ENCODE measurements around the gene NCSTN.

Gene NCSTN

DNA sequence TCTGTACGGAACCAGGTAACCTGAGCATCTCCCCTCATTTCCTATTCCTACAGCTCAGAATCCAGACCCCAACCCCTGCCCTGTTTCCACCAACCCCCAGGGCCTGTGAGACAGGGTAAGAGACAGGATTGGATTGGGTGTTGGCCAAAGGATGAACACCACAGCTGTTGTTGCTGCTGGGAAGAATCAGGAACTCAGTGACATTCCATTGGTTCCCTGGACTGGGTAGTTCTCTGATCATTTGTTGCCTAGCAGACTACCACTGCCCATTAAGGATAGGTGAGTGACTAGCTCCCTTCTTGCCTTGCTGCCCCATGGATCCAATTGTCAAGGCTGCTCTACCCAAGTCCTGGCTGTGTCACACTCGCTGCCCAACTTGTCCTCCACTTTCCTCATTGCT, 10.0 kb downstream of the NCSTN start:
- DNase-seq: no peak

DNA sequence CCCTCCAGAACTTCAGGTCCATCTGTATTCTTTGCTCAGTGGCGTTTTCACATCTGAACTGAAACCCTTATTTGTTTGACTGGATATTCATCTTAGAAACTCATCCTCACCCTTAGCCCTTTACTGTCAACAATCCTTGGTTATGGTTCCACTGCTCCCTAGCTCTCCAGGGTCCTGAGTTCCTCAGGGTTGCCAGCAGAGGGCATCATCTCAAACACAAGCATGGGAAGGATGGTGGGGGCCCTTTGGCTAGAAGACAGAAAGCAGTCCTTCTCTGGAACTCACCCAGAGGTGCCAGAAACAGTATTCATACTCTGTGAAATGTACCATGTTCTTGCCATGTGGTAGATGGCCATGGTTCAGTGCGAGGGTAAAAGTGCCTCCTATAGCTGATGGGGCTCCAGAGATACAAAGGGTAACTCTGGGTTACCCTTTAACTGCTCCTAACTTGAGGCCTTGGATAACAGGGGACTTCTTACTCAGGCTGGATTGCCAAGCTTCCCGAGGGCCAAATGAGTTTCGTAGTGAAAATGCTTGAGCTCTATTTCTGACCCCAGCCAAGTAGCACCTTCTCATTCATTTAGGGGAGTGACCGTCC, 11.3 kb downstream of the NCSTN start:
- peak; percentile 69 for DNase-seq

DNA sequence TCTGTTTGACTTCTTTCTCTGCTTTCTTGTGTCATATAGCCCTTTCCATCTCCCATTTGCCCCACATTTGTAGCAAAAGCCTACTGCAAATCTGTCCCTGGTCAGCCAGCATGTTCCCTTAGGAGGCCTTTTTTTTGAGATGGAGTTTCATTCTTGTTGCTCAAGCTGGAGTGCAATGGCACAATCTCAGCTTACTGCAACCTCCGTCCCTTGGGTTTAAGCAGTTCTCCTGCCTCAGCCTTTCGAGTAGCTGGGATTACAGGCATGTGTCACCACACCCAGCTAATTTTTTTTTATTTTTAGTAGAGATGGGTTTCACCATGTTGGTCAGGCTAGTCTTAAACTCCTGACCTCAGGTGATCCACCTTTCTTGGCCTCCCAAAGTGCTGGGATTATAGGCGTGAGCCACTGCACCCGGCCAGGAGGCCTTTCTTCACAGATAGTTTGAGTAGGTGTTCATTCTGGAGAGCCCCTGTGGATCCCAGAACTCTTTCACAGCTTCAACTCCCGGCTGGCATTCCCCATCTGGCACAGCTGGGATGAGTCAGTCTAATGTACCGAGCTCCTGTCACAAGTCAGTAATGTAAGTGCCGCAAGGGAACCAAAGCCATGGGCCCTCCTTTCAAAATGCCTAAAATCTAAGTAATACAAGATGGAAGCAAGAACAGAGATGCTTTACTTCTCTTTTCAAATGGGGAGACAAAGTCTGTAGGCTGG, 14.3 kb downstream of the NCSTN start:
- DNase-seq: no peak

DNA sequence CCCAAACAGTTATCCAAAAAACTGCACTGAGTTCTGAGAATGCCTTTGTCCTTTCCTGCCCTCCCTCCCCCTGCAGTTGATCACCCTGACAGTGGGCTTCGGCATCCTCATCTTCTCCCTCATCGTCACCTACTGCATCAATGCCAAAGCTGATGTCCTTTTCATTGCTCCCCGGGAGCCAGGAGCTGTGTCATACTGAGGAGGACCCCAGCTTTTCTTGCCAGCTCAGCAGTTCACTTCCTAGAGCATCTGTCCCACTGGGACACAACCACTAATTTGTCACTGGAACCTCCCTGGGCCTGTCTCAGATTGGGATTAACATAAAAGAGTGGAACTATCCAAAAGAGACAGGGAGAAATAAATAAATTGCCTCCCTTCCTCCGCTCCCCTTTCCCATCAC, 14.9 kb downstream of the NCSTN start:
- DNase-seq: no peak

DNA sequence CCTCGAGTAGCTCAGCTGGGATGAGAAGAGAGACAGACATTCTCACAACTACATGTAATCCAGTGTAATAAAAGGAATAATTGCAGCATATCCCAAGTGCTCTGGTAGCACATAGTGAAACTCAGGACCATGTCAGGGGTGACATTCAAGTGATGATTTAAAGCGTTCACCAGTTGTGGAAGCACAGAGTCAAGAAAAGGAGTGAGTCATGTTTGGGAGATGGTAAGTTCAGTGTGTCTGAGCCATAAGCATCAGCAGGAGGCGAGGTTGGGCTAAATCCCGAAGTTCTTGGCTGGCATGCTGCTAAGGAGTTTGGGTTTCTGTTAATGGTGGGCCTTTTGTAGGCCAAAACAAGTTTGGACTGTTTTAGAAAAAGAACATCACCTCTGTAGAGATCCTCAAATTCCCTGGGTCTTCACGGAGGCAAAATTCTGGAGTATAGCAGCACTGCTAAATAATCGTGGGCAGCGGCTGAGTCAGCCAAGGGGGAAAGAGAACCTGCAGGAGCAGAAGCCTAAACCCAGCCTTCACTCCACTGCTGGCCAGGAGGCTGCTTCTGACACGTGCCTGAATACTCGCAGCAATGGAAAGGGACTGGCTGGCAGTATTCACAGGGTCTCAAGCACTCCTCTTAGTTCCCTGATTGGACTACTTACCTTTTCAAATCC, 16.5 kb downstream of the NCSTN start:
- peak; percentile 21 for DNase-seq

DNA sequence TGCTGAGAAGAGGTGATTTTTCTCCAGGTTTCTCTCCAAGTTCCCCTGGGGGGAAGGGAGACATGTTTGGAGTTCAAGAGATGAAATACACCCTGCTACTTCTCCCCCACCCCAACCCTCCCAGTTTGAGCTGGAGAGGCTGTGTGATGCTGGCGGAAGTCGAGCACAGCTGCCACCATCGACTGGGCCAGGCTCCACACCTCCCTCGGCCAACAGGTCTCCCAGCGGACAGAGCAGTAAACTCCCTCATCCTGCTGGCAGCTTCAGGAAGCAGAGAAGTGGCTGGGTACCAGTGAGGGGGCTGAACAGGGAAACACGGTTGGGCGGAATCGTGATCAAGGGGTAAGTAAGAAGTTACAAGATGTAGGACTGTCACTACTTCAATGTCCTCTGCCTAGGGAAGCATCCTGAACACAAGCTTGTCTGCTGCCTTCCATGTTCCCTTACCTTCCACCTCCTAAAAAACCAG, 17.1 kb downstream of the NCSTN start:
- no peak for DNase-seq

DNA sequence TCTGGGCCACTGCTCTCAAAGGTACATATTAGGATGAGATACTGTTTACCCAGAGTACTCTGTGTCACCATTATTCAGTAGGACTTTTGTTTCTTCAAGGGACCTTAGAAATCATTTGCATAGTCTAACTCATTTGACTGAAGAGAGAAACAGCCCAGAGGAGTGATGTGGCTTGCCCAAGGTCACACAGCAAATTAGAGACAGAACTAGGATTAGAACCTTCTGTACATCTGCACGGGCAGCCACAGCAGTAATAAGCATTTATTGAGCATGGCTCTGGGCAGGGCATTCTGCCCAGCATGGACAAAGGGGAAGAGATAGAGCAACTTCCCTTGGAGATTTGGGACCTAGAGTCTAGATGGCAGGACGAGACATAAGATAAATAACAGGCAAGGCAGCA, 18.0 kb downstream of the NCSTN start:
- no peak for DNase-seq

DNA sequence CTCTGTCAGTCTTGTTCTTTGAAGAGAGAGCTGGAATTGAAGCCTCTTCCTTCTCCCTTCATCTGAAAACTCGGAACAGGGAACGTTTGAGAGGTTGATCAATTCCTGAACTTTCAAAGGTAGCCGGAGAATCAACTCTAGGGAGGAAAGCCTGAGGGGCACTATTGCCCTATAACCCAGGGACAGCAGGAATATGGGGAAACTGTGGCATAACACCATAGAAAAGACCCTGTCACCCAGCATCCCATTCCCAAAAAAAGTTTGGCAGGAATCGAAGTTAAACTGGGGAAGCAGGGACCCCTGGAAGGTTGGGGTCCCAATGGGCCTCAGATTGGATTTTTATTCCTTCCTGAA, 18.6 kb downstream of the NCSTN start:
- no peak for DNase-seq

DNA sequence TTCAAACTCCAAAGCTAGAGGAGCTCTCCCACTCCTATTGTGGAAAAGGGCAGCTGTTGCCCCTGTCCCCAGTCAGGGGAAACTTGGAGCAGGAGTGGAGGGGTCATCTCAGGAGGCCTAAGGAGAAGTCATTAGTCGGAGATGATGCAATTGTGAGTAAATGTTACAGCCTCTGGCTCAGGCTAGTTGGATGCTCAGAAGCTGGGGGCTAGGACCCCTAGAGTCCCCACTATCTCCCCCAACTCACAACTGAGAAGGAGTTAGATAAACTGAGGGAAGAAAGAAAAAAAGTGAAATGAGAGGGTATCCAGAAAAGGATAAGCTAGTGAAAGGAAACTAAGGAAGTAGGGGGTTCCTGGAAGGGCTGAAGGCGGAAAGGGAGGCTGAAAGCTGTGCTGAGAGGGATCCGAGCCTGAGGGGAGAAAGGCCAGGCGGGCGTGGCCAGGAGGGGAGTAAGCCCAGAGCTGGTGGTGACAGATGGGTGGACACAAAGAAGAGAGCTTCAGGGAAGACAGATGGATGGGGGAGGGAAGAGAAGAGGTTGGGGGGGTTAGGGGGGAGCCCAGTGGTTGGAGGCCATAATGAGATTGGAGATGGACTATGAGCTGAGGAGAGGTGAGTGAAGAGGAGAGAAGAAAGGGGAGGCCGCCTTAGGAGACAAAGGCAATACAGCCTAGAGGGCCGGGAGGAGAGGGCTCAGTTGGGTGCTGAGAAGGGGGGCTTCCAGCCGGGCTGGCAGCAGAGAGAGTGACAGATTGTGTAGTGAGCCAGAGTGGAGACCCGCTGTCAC, 19.2 kb downstream of the NCSTN start:
- peak; percentile 99 for DNase-seq

DNA sequence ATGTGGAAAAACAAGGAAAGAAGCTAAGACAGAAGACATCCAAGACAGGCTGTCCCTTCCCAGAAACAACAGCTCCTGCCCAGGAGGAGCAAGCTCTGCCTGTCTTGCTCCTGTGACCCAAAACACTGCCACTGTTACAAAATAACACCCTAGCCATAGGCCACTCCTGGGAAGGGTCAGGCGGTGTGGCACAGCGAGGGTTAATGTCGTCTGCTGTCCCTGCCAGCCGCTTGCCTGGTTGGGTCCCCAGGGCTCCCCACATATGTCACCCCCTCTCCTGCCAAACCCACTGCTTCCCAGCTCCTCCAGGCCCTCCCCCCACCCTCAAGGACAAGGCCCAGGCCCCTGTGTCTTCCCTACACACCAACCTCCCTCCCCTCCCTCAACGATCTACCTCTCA, 19.8 kb downstream of the NCSTN start:
- peak; percentile 76 for DNase-seq

DNA sequence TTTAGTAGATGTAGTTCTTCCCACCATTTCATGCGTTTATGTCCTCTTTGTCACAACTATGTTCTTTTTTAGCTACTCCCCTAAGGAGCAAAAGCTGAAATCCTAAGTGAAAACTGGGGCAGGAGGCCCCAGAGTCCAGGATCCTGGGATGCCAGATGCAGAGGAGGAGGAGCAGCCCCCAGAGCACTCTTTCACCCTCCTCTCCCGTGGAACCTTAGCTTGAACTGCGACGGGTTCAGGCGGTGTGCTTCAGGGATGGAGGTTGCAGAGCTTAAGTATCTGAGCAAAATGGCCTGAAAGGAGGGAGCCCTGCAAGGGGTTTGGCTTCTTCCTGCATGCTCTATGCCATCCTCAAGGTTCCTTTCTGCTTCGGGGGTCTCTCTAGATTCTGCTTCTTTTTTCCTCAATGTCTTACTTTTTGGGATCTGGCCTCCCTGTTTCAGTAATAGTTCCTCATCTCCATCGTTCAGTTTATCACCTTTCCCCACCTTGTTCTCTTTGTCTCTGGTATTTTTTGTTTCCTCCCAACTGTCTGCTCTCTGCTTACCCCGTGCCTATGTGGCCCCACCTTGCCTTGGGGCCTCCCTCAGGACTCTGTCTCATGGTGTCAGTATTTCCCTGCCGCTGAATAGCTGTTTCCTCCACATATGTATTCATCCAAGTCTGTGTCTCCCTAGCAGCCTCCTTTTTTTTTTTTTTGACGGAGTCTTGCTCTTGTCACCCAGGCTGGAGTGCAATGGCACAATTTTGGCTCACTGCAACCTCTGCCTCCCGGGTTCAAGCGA, 21.0 kb downstream of the NCSTN start:
- DNase-seq: peak; percentile 53

DNA sequence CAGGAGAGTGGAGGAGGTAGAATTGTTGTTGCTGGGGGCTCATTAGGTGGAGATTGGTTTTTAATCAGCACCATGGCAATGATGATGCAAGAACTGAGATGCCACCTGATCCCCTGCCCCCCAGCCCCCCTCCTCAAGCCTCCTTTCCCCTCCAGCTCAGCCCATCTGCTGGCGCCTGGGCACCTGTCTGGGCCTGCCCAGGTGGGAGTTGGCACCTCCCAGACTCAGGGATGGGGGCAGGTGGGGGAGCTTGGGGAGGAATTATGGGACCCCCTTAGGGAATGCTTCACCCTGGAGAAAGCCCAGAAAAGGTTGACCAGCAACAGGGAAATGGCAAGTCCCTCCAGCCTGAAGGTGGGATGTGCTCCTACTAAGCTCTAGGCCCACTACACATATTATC, 22.1 kb downstream of the NCSTN start:
- peak; percentile 95 for DNase-seq

DNA sequence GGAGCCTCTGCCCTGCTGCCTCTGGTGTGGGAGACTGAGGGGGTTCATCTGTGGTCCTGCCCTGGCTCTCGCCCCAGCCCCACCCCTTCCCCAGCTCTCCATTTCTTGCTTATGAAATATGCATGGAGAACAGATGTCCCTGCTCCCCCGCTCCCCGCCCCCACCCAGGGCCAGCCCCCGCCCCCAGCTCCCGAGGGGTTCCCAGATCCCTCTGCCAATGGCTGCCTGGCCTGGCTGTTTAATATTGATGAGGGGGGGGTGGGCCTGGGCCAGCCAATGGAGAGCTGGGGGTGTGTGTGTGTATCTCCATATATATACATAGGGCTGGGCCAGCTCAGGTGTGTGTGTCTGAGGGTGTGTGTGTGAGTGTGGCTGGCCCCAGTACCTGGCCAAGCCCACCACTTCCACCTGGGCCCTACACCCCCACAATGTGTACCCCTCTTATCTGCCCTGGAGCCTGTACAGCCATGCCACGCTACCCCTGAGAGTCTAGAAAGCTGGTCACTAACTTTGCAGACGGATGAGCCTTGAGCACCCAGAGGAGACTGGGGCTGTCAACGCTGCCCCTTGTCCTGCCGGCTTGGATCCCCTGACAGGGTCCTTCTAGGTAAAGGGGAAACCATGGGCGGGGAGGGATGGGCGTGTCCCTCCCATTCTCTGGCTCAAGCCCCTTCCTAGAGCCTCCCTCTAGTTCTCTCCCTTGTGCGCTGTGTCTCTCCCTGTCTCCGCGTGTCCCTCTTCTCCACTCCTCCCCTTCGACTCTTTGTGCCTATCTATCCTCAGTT, 23.7 kb downstream of the NCSTN start, which contains the start of gene NHLH1:
TSS of gene NHLH1 (plus strand) at position 341 of the 785 bp plus-strand sequence. CDS start 3,661 bp downstream, outside the sequence.
- peak; percentile 97 for DNase-seq

DNA sequence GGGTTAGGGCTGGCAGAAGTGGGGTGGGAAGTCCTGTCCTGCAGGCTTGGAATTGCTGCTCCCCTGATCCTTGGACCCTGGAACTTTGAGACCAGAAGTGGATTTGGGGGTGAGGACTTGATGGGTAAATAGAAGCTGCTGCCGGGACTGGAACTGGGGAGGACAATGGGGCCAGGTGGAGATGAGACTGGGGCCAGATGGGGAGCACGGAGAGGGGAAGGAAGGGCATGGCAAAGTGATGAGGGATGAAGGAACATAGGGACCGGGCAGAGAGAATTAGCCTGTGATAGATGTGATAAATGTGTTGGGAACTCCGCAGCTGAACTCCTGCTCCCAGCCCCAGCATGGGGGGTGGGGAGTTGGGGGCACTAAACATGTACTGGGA, 24.3 kb downstream of the NCSTN start:
- peak; percentile 58 for DNase-seq

DNA sequence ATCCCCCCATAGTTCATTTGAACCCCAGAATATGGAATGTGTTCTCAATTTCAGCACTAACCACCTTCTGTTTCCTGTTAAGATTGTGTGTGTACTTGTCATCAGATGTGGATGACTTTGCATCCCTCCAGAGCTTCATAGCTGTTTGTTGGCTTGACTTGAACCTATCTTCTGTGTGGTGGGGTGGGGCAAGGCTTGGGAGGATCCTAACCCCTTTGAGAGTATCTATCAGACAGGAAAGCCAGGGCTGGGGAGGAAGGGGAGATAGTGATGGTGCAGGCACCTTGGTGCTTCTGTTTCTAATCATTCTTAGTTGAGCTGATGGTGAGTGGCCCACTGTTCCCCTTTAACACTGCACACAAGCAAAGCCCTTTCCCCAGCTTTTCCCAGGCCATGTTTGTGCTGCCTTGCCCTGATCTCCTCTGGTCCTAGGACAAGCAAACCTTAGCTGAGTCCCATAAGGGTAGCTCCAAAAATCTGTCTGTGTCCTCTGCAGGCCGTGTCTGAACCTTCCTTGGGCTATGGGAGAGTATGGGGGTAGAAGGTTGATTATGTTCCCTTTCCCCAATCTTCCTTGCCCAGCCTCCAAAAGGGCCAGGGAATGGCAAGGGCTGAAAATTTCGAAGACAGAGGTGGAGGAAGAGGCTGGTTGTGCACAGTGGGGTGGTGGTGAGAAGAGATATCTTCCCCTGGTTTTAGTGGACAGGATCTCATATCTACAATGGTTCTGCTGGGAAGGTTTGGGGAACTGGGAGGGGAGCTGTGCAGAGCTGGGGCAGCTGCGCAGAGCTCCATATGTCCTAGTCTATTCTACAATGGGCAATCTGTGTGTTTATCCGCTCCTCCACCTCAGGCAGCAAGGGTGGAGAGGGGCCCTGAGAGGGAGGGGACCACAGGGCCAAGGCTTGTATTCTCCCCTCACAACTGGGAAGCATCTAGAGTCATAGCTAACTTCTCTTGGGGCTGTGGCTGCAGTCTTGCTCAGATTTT, 25.0 kb downstream of the NCSTN start:
- DNase-seq: peak; percentile 66

DNA sequence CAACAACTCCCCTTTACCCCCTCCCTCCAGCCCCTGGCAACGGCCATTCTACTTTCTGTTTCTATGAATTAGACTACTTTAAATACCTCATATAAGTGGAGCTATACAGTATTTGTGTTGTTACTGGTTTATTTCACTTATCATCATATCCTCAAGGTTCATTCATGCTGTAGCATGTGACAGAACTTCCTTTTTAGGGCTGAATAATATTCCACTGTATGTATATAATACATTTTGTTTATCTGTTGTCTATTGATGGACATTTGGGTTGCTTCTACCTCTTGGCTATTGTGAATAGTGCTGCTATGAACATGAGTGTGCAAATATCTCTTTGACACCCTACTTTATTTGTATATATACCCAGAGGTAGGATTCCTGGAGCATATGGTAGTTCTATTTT, 25.9 kb downstream of the NCSTN start:
- no peak for DNase-seq

DNA sequence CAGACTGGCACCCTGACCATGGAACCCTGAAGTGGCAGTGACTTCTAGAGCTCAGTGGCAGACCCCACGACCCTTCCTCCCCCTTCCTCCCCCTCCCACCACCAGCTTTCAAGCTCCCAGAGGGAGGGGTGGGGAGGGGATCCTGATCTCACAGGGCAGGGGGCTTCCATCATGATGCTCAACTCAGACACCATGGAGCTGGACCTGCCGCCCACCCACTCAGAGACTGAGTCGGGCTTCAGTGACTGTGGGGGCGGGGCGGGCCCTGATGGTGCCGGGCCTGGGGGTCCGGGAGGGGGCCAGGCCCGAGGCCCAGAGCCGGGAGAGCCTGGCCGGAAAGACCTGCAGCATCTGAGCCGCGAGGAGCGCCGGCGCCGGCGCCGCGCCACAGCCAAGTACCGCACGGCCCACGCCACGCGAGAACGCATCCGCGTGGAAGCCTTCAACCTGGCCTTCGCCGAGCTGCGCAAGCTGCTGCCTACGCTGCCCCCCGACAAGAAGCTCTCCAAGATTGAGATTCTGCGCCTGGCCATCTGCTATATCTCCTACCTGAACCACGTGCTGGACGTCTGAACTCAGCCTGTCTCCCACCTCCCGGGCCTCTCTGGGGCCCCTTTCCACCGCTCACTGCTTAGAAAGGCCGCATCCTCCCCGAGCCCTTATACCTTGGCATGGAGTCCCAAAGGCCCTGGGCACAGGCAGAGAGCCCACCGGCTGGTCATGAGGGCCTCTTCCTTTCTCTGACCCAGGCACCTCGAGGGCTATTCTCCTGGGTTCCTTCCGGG, 27.6 kb downstream of the NCSTN start:
- DNase-seq: no peak

DNA sequence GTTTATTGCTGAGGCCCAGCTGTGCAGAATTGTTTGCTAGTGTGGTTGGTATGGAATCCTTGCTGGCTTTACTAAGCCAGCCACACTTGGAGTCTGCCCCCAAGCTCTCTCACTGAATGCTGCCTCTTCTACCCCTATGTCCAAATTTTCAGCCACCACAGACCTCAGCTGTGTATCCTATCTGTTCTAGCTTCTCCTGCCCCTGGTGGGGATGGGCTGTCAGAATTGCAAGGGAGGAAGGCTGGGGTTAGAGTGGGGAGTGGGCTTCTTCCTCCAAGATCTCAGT, 28.1 kb downstream of the NCSTN start:
- no peak for DNase-seq

DNA sequence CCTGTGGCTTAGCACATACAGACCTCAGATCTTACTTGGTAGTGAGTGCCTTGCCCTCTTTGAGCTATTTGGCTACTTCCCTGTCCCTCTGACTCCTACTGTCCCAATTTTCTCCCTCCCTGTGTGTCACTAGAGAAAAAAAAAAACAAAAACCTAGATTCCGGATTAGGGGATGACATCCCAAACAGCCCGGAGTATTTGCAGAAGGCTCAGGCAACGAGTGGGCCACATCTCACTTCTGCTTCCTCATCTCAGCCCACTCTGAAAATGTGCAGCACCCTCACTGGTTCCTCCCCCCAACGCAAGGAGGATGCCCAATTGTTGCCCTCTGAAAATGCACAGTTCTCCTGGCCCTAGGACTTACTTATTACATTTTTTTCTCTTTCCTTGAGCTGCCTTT, 28.6 kb downstream of the NCSTN start:
- no peak for DNase-seq

DNA sequence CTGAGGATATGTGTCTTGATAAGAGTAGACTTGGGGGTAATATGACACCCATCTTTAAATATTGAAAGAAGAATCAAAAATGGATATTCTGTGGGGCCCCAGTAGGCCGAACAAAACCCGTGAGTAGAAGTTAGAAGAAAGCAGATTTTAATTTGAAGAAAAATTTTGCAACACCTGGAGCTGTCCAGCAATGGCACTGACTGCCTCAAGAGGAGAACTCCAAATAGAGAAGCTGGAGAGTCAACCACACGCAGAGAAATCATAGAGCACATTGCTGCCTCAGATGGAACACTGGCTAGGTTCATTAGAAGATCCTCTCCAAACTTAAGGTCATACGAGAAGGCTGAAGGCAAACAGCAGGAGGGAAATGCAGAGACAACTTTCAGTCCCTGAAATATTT, 30.5 kb downstream of the NCSTN start:
- DNase-seq: no peak

Data from NCI-H69 (cell line).